Adrenal gland (tissue), 5 donors: ENCODE data around the gene HEPHL1.

Experiments used
- POLR2A ChIP-seq, 2 donors: fragments of 450-650 bp; IDR thresholded peaks; one replicate each; pipeline ENCODE4 v1.6.1; 2017; ENCODE audit warnings: antibody characterized with exemption in 2 of 2, mild to moderate bottlenecking in 2 of 2, moderate library complexity in 1 of 2
- TF ChIP-seq, protein P1 (sequence below), 6 experiments: fragments of 450-650 bp in 4 of 6; fragments of 200-600 bp in 2 of 6; sonication (generic) in 1 of 6; IDR thresholded peaks; 1 replicate in 5 of 6; 2 replicates in 1 of 6; pipeline versions ENCODE4 v1.5.1 to v1.8.0; 2016 to 2021; ENCODE audit warnings: antibody characterized with exemption in 6 of 6, mild to moderate bottlenecking in 2 of 6, moderate library complexity in 1 of 6
- donor health status: DM: no; HTN: no; CAD: no.

DNA sequence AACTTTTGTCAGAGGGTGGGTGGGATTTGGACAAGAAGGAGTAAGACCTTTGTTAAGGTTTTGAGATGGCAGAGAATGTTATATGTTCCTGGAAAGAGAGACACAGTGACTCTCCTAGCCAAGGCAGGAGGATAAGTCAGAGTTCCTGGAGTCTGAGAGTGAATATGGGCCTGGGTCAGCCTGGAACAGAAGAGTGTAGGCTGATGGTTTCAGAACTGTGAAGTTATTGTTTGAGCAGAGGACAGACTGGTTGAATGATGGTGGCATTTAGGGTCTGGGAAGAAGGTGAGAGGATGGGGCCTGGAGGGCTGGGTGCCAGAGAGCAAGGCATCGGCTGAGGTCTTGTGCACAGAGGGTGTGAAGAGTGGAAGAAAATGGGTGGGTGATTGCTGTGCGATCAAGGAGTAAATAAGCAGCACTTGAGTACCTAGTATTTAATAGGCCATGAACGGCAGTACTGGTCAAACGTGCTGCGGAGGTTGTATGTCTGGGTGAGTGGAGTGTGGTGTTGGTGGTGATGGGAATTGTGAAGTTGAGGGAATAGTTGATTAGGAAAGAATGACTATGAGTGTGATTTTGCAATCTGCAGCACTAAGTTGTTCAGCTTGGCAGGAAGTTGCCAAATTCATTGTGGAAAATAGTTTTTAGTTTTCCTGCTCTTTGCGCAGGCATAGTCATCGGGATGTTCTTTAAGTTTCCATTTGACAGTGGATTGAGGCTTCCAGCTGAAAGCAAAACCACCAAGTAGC is 109.3 kb downstream of the HEPHL1 start:
- TF ChIP-seq, protein P1, sequence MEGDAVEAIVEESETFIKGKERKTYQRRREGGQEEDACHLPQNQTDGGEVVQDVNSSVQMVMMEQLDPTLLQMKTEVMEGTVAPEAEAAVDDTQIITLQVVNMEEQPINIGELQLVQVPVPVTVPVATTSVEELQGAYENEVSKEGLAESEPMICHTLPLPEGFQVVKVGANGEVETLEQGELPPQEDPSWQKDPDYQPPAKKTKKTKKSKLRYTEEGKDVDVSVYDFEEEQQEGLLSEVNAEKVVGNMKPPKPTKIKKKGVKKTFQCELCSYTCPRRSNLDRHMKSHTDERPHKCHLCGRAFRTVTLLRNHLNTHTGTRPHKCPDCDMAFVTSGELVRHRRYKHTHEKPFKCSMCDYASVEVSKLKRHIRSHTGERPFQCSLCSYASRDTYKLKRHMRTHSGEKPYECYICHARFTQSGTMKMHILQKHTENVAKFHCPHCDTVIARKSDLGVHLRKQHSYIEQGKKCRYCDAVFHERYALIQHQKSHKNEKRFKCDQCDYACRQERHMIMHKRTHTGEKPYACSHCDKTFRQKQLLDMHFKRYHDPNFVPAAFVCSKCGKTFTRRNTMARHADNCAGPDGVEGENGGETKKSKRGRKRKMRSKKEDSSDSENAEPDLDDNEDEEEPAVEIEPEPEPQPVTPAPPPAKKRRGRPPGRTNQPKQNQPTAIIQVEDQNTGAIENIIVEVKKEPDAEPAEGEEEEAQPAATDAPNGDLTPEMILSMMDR (IDR thresholded peaks at IDR 0.05) = no peak
- no peak for TF ChIP-seq POLR2A (IDR thresholded peaks at IDR 0.05)
